DMS53 treated with DMSO at 0.1 percent for 48 hours (cell line): ENCODE measurements around the gene AQP10.
"Not testable (repeated sequence)": the region's sequence is repeated elsewhere in the genome, so short reads cannot be mapped to it uniquely, and the experiment has no call there.

Experiments
- DNase-seq: peaks from one replicate; lab custom pipeline; 2025; ENCODE audit not compliant: unreplicated experiment; lab: John Stamatoyannopoulos, UW

Gene AQP10

GRCh38 chr1:154324241-154324640 lies 3.3 kb downstream of the AQP10 start:
- no peak for DNase-seq

- DNase-seq = peak; percentile 69
These were observed 4.0 kb downstream of the AQP10 start, which contains the start of gene ATP8B2 for GRCh38 chr1:154324669-154325582. ATP8B2 (plus strand) TSS chr1:154325525; CDS start chr1:154328142, 2,617 bp downstream.

- DNase-seq = peak; percentile 52
These were observed 5.0 kb downstream of the AQP10 start for GRCh38 chr1:154325583-154326545.

- DNase-seq = no peak
These were observed 5.9 kb downstream of the AQP10 start for GRCh38 chr1:154326546-154327465.

- no peak for DNase-seq
These were observed 6.8 kb downstream of the AQP10 start for GRCh38 chr1:154327466-154328317.

GRCh38 chr1:154328318-154329151 lies 7.6 kb downstream of the AQP10 start:
- peak; percentile 58 for DNase-seq

DNA sequence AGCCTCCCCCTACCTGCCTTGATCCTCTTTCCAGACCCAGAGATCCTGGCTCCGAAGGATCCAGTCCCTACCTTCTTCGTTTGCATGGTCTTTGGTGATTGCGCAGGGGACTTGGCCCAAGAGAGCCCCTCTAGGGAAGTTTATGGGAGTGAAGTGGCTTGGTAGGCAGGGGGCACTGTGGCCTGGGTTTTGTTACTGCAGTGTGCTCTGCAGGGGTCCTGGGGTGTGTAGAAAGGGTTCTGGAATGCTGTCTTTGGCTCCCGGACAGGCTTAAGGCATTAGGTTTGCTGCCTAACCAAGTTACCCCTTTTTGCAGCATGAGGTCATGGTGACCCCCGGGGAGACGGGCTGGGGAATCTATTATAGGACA lies 8.2 kb downstream of the AQP10 start:
- DNase-seq = no peak

GRCh38 chr1:154329551-154330131 lies 8.7 kb downstream of the AQP10 start:
- no peak for DNase-seq

DNA sequence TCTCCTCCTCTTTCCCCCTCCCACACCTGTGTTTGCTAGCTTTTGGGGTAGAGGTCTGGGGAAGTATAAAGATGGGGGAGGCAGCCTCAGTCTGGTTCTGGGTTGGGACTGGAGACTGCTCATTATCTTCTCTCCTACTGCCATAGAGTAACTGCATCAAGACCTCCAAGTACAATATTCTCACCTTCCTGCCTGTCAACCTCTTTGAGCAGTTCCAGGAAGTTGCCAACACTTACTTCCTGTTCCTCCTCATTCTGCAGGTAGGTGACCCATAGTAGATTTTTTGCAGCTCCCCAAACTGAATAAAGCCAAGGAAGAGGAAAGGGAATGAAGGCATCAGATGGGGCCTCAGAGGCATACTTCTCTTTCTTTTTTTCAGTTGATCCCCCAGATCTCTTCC lies 9.8 kb downstream of the AQP10 start:
- DNase-seq = no peak

DNA sequence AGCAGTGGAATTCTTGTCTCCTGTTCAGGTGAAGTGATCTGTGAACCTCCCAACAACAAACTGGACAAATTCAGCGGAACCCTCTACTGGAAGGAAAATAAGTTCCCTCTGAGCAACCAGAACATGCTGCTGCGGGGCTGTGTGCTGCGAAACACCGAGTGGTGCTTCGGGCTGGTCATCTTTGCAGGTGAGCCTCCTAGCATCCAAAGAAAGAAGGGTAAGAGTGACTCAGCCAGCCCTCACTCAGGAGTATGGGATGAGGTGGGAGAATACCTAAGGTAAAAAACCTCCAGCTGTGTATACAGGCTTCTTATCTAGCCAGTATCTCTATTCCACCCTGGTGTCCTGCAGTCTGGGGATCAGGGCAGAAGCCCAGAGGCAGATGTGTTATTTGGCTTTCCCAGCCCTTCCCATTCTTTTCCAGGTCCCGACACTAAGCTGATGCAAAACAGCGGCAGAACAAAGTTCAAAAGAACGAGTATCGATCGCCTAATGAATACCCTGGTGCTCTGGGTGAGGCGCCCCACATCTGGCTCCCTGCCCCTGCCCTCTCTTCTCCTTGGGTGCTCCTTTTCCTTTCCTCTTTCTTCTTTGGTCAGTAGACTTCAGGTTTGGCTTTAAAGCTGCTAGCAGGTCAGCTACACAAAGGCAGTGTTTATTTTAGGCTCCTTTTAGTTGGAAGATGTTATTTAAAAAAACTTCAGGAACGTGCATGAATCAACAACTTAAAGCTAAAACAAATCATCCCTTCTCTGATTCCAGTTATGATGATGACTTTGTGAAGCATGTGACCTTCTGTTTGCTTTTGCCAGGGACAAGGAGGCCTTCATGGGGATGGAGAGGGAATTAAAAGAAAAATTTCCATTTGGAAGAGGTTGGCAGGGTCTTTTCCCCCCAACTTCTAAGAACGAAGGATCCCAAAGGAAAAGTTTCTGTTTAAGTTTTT lies 13.5 kb downstream of the AQP10 start:
- no peak for DNase-seq

GRCh38 chr1:154335025-154335714 lies 14.3 kb downstream of the AQP10 start:
- peak; percentile 61 for DNase-seq

- no peak for DNase-seq
These were observed 16.5 kb downstream of the AQP10 start for GRCh38 chr1:154337253-154337894.

- DNase-seq = no peak
These were observed 18.0 kb downstream of the AQP10 start for GRCh38 chr1:154338875-154339274.

- not testable (repeated sequence) for DNase-seq
These were observed 20.5 kb downstream of the AQP10 start for GRCh38 chr1:154341366-154341765.

DNA sequence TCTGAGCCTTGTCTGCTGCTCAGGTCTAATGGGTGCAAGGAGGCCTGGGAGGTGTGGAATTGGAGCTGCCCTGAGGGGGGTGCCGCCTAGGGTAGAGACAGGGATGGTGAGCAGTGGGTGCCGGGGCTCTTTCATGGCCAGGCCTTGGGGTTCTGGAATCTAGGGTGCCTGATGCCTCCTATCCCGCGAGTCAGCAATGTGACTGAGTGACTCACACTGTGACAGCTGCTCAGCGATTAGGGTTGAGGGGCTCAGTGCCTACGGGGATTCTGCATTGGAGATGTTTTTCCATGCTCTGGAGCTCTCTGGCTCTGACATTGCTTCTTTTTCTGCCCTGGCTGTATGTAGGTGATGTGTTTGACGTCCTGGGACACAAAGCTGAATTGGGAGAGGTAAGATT lies 21.2 kb downstream of the AQP10 start:
- DNase-seq = no peak

DNA sequence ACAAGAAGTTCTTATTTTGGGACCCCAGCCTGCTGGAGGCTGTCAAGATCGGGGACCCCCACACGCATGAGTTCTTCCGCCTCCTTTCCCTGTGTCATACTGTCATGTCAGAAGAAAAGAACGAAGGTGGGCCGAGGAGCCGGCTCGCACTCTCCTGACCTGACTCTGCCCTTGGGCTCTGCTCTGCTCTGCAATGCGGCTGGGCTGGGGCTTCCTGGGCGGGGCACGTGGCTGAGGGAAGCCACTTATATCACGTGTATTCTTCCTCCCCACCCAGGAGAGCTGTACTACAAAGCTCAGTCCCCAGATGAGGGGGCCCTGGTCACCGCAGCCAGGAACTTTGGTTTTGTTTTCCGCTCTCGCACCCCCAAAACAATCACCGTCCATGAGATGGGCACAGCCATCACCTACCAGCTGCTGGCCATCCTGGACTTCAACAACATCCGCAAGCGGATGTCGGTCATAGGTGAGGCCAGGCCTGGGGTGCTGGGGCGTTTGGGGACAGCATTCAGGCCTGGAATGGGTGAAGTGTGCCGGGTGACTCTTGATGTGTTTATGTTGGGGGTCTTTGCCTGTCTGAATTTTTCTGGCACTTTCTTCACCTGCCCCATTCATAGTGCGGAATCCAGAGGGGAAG lies 22.1 kb downstream of the AQP10 start:
- DNase-seq = no peak
